IMR-90 (cell line): ENCODE measurements around the gene KIF3A. TPM values are rescaled to one million over a fixed set of nuclear protein-coding genes. Genes with fewer than 3 reads are reported as not detected.

Experiments
- ATAC-seq: fragments of 200-7000 bp; cut with Tn5 transposase; 2 replicates; pipeline ENCODE4 v1.9.1; 2020; ENCODE audit warnings: low read depth, mild to moderate bottlenecking, moderate library complexity
- BruUV-seq: library from RNA; stranded (reverse); fragments of 400-500 nt; replicated peaks from 2 replicates; lab custom pipeline; 2021; lab: Mats Ljungman, UMichigan
- CTCF ChIA-PET: fragments of 300-600 bp; formaldehyde crosslinking; extraction: SDS; loops from one replicate; lab custom pipeline; 2021; ENCODE audit warnings: antibody characterized with exemption; lab: Yijun Ruan, JAX
- POLR2A ChIA-PET: fragments of 300-600 bp; sonication (Branson Sonifier 250); formaldehyde crosslinking; loops from one replicate; lab custom pipeline; 2022; ENCODE audit warnings: antibody characterized with exemption; ENCODE audit not compliant: unreplicated experiment; lab: Charles Lee
- DNase-seq: peaks from one replicate; pipeline ENCODE4 v3.0.0; 2013
- H2AFZ ChIP-seq: replicated peaks from 2 replicates; pipeline ENCODE3; 2013; ENCODE audit warnings: low read length, mild to moderate bottlenecking; ENCODE audit not compliant: poor library complexity
- H2AK5ac ChIP-seq: 2 replicates; pipeline ENCODE4 v1.6.1; 2013; ENCODE audit warnings: low read depth, low read length, inconsistent platforms
- H2AK9ac ChIP-seq: replicated peaks from 2 replicates; pipeline ENCODE3; 2013; ENCODE audit warnings: mild to moderate bottlenecking, low read depth, low read length, moderate library complexity; ENCODE audit not compliant: poor library complexity
- H2BK120ac ChIP-seq: 2 replicates; pipeline ENCODE4 v1.6.1; 2013; ENCODE audit warnings: low read depth, low read length, inconsistent platforms
- H2BK15ac ChIP-seq: 3 replicates; pipeline ENCODE4 v1.6.1; 2013; ENCODE audit warnings: low read depth, low read length, inconsistent platforms
- H2BK20ac ChIP-seq: 2 replicates; pipeline ENCODE4 v1.6.1; 2013; ENCODE audit warnings: low read depth, mild to moderate bottlenecking, inconsistent platforms, low read length, moderate library complexity
- H2BK5ac ChIP-seq: 2 replicates; pipeline ENCODE4 v1.6.1; 2013; ENCODE audit warnings: mild to moderate bottlenecking, low read depth, low read length, inconsistent platforms; ENCODE audit not compliant: poor library complexity, severe bottlenecking
- H3K14ac ChIP-seq: replicated peaks from 2 replicates; pipeline ENCODE4 v1.6.1; 2013; ENCODE audit warnings: low read depth, low read length, inconsistent platforms
- H3K18ac ChIP-seq: 2 replicates; pipeline ENCODE4 v1.6.1; 2013; ENCODE audit warnings: low read depth, low read length, control low read depth
- H3K23ac ChIP-seq: 2 replicates; pipeline ENCODE4 v1.6.1; 2013; ENCODE audit warnings: low read depth, low read length, inconsistent platforms
- H3K27ac ChIP-seq: 2 replicates; pipeline ENCODE4 v1.5.1; 2013; ENCODE audit warnings: mild to moderate bottlenecking, control low read depth, low read length; ENCODE audit not compliant: insufficient read depth
- H3K27me3 ChIP-seq: 2 replicates; pipeline ENCODE4 v1.6.1; 2013; ENCODE audit warnings: low read length; ENCODE audit not compliant: control insufficient read depth, insufficient read depth
- H3K36me3 ChIP-seq: 2 replicates; pipeline ENCODE4 v1.6.1; 2013; ENCODE audit warnings: low read length, mixed read lengths; ENCODE audit not compliant: control insufficient read depth, insufficient read depth
- H3K4ac ChIP-seq: 2 replicates; pipeline ENCODE4 v1.6.1; 2013; ENCODE audit warnings: low read depth, low read length, inconsistent platforms
- H3K4me1 ChIP-seq: 2 replicates; pipeline ENCODE4 v1.6.1; 2013; ENCODE audit warnings: low read length, mixed read lengths; ENCODE audit not compliant: control insufficient read depth, insufficient read depth
- H3K4me2 ChIP-seq: 2 replicates; pipeline ENCODE4 v1.6.1; 2013; ENCODE audit warnings: low read depth, mild to moderate bottlenecking, control low read depth, low read length, moderate library complexity
- H3K4me3 ChIP-seq: 2 replicates; pipeline ENCODE4 v1.5.1; 2013; ENCODE audit warnings: low read depth, mild to moderate bottlenecking, control low read depth, low read length, moderate library complexity; ENCODE audit not compliant: insufficient read depth
- H3K56ac ChIP-seq: 2 replicates; pipeline ENCODE4 v1.6.1; 2013; ENCODE audit warnings: low read length, inconsistent platforms; ENCODE audit not compliant: insufficient read depth; ENCODE audit errors: extremely low read depth
- H3K79me1 ChIP-seq, 2 experiments: 2 replicates each; pipeline ENCODE4 v1.6.1; 2013; ENCODE audit warnings: low read length in 2 of 2, inconsistent platforms in 1 of 2, low read depth in 1 of 2
- H3K9ac ChIP-seq: 2 replicates; pipeline ENCODE4 v1.6.1; 2013; ENCODE audit warnings: low read depth, low read length, control low read depth
- H3K9me1 ChIP-seq: 2 replicates; pipeline ENCODE4 v1.6.1; 2013; ENCODE audit warnings: low read length, inconsistent platforms; ENCODE audit not compliant: insufficient read depth
- H3K9me3 ChIP-seq: 2 replicates; pipeline ENCODE4 v1.6.1; 2013; ENCODE audit warnings: low read length; ENCODE audit not compliant: control insufficient read depth, insufficient read depth
- H4K20me1 ChIP-seq: 2 replicates; pipeline ENCODE4 v1.6.1; 2013; ENCODE audit warnings: low read length, inconsistent platforms; ENCODE audit not compliant: insufficient read depth
- H4K5ac ChIP-seq: 2 replicates; pipeline ENCODE4 v1.6.1; 2013; ENCODE audit warnings: mild to moderate bottlenecking, low read depth, low read length, control low read depth
- H4K8ac ChIP-seq, 2 experiments: 2 replicates each; pipeline ENCODE4 v1.6.1; 2013; ENCODE audit warnings: low read depth in 2 of 2, low read length in 2 of 2, control low read depth in 1 of 2, inconsistent platforms in 1 of 2
- H4K91ac ChIP-seq: 2 replicates; pipeline ENCODE4 v1.6.1; 2013; ENCODE audit warnings: low read depth, low read length, inconsistent platforms; ENCODE audit not compliant: insufficient read depth
- BHLHE40 ChIP-seq: fragments of 150-350 bp; IDR thresholded peaks from 2 replicates; pipeline ENCODE4 v1.6.1; 2016; ENCODE audit warnings: mild to moderate bottlenecking, low read depth, low read length
- CEBPB ChIP-seq: IDR thresholded peaks from 2 replicates; pipeline ENCODE4 v1.6.1; 2012; ENCODE audit warnings: low read depth, low read length, improper control_type of control experiment
- CHD1 ChIP-seq: IDR thresholded peaks from 2 replicates; pipeline ENCODE4 v1.6.1; 2012; ENCODE audit warnings: low read depth, low read length, improper control_type of control experiment
- FOS ChIP-seq: fragments of 150-350 bp; IDR thresholded peaks from 2 replicates; pipeline ENCODE4 v1.6.1; 2016; ENCODE audit warnings: low read depth, low read length
- MAFK ChIP-seq: IDR thresholded peaks from 2 replicates; pipeline ENCODE4 v1.6.1; 2012; ENCODE audit warnings: low read depth, low read length, improper control_type of control experiment
- MAZ ChIP-seq: IDR thresholded peaks from 2 replicates; pipeline ENCODE4 v1.6.1; 2012; ENCODE audit warnings: low read depth, mild to moderate bottlenecking, low read length, improper control_type of control experiment, moderate library complexity, borderline replicate concordance
- MXI1 ChIP-seq: IDR thresholded peaks from 2 replicates; pipeline ENCODE4 v1.6.1; 2012; ENCODE audit warnings: low read depth, mild to moderate bottlenecking, low read length, moderate library complexity, borderline replicate concordance
- NFE2L2 ChIP-seq: fragments of 150-350 bp; IDR thresholded peaks from 2 replicates; pipeline ENCODE4 v1.6.1; 2016; ENCODE audit warnings: low read depth, mild to moderate bottlenecking, low read length
- POLR2A ChIP-seq: IDR thresholded peaks from 2 replicates; pipeline ENCODE4 v1.6.1; 2012; ENCODE audit warnings: mild to moderate bottlenecking, low read depth, low read length
- RAD21 ChIP-seq: IDR thresholded peaks from 2 replicates; pipeline ENCODE4 v1.6.1; 2012; ENCODE audit warnings: low read length, improper control_type of control experiment
- RCOR1 ChIP-seq: IDR thresholded peaks from 2 replicates; pipeline ENCODE4 v1.6.1; 2012; ENCODE audit warnings: mild to moderate bottlenecking, low read length, improper control_type of control experiment; ENCODE audit not compliant: insufficient replicate concordance
- RFX5 ChIP-seq: IDR thresholded peaks from 2 replicates; pipeline ENCODE4 v1.8.0; 2012; ENCODE audit warnings: low read depth, mild to moderate bottlenecking, low read length, moderate library complexity
- SMC3 ChIP-seq: fragments of 150-350 bp; IDR thresholded peaks from 2 replicates; pipeline ENCODE4 v1.6.1; 2016; ENCODE audit warnings: low read depth, mild to moderate bottlenecking, antibody characterized with exemption, low read length, moderate library complexity
- WGBS, 2 experiments: methylation state at CpG; one replicate each; pipeline versions ENCODE4 v1.1.5 to v1.1.7; 2013; ENCODE audit warnings: missing lambda C conversion rate in 2 of 2; ENCODE audit not compliant: insufficient read length in 1 of 2; ENCODE audit errors: extremely low coverage in 2 of 2; 5-methylcytosine and 5-hydroxymethylcytosine counted together
- dilution Hi-C: fragments of 300-500 bp; cut with HindIII; formaldehyde crosslinking; loops from one replicate; pipeline ENCODE4 v1.14.3; 2018; ENCODE audit warnings: low sequenced_read_pairs; ENCODE audit not compliant: unreplicated experiment
- in situ Hi-C: fragments of 300-500 bp; cut with MboI; formaldehyde crosslinking; loops from 3 replicates; pipeline ENCODE4 v1.14.3; 2019; ENCODE audit warnings: low sequenced_read_pairs, inconsistent platforms, mixed read lengths
- intact Hi-C: fragments of 100-400 bp; cut with micrococcal nuclease; formaldehyde crosslinking; loops from 2 replicates; pipeline ENCODE4 v1.10.0; 2022
- polyA plus RNA-seq, 3 experiments: library from polyadenylated mRNA; depleted of rRNA; stranded (reverse); fragments of >200 nt; gene quantifications; 2 replicates each; pipeline ENCODE4 v1.2.3, GENCODE V29; 2012; ENCODE audit warnings: low replicate concordance in 1 of 3
- total RNA-seq: library from RNA; depleted of rRNA; stranded (reverse); fragments of >200 nt; gene quantifications from 2 replicates; pipeline ENCODE4 v1.2.3, GENCODE V29; 2012
- TF ChIP-seq, protein P1 (sequence below): fragments of 150-350 bp; IDR thresholded peaks from 2 replicates; pipeline ENCODE4 v1.6.1; 2017; ENCODE audit warnings: mild to moderate bottlenecking, antibody characterized with exemption, low read length, low read depth
- TF ChIP-seq, protein P2 (sequence below): conservative IDR thresholded peaks from 2 replicates; pipeline ENCODE4 v1.5.1; 2012; ENCODE audit warnings: mild to moderate bottlenecking, low read depth, low read length, improper control_type of control experiment

KIF3A gene
- total and polyA plus RNA-seq, 2 of the 4 experiments (the other 2 are of a cell fraction), result 4.3 to 4.5 TPM

DNA sequence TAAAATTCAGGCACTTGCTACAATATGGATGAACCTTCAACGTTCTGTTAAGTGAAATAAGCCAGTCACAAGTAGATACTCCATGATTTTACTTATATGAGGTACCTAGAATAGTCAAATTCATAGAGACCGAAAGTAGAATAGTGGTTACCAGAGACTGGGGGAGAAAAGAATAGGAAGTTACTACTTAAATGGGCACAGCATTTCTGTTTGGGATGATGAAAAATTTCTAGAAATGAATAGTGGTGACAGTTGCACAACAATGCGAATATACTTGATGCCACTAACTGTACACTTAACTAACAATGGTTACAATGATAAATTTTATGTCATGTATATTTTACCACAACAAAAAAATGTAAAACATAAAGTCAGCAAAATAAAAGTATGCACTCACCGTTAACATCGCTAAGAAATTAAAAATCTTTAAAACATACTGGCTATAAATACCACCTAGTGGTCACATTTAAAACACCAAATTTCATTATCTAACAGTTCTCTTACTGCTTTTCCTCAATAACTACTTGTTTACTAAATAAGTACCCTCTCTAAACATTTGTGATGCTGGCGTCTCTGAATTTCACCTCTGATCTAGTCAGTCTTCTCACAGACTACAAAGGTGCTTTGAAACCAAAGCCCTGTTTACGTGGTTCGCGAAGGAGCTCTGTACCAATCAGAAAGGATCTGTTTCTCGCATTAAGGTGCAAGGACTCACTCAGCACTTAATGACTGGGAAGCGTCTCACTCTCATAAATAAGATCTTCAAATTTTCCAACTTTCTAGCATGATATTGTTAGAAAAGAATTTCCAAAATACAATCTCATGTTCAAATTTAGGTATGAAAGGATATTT lies 22.7 kb downstream of the KIF3A start:
- no peaks in the 10 kb centered on the region for H3K79me1 ChIP-seq
- no peak overlapping the region for H2BK15ac ChIP-seq
- dilution Hi-C loops (no loop called here), in situ Hi-C loops (loop anchor here (10.0 kb wide), 2 partner anchors 190 to 330 kb away; no protein-coding TSS in a partner anchor), intact Hi-C loops (loop anchor here (2.0 to 5.0 kb wide), 2 partner anchors 77 to 328 kb away; no protein-coding TSS in a partner anchor)
- POLR2A ChIA-PET, result no interaction called here
- H3K4me2 ChIP-seq, result no peak overlapping the region
- H4K91ac ChIP-seq, result no peak overlapping the region
- H2BK5ac ChIP-seq, result no peak overlapping the region
- no peaks in the 10 kb centered on the region for H3K4me1 ChIP-seq
- H2BK120ac ChIP-seq, result no peak overlapping the region
- H2AK5ac ChIP-seq, result no peak overlapping the region
- no peak overlapping the region for H3K27ac ChIP-seq
- CTCF ChIA-PET, result interaction anchor here (0.5 to 1.1 kb wide), 3 partner anchors 11 to 194 kb away, joined by 3 read pairs; no protein-coding TSS in a partner anchor
- WGBS, 2 experiments, result 27% methylated on average over 2 of the region's 11 CpGs; no CpG with 5 or more reads in 1 of the 2 experiments
- no peak overlapping the region for H3K4ac ChIP-seq
- BruUV-seq, result no TSS peak
- H4K5ac ChIP-seq, result no peak overlapping the region
- no peak overlapping the region for H2AFZ ChIP-seq
- ATAC-seq (peak; percentile 60; the same call in 1 of the 2 replicates), DNase-seq (peak; percentile 15)
- no peaks in the 10 kb centered on the region for H4K20me1 ChIP-seq
- no peak overlapping the region for H2BK20ac ChIP-seq
- H3K27me3 ChIP-seq, result no peaks in the 10 kb centered on the region
- no peak overlapping the region for H3K14ac ChIP-seq
- no peak overlapping the region for H2AK9ac ChIP-seq
- no peak overlapping the region for H4K8ac ChIP-seq
- H3K9me1 ChIP-seq, result no peaks in the 10 kb centered on the region
- no peak overlapping the region for H3K9ac ChIP-seq
- H3K4me3 ChIP-seq, result no peak overlapping the region
- no peak overlapping the region for H3K56ac ChIP-seq
- no peaks in the 10 kb centered on the region for H3K9me3 ChIP-seq
- peaks cover 1% of the 10 kb centered on the region; the same call in 1 of the 2 replicates for H3K36me3 ChIP-seq
- H3K23ac ChIP-seq, result no peak overlapping the region
- H3K18ac ChIP-seq, result no peak overlapping the region
- TF ChIP-seq NFE2L2 (no peak), CHD1 (no peak), BHLHE40 (no peak), CEBPB (peak; percentile 50), MXI1 (no peak), MAZ (no peak), FOS (no peak), MAFK (peak; percentile 57; the same call in 1 of the 2 replicates), RFX5 (no peak), RCOR1 (no peak), SMC3 (peak; percentile 61), POLR2A (no peak), RAD21 (peak; percentile 43)
- TF ChIP-seq, protein P1, sequence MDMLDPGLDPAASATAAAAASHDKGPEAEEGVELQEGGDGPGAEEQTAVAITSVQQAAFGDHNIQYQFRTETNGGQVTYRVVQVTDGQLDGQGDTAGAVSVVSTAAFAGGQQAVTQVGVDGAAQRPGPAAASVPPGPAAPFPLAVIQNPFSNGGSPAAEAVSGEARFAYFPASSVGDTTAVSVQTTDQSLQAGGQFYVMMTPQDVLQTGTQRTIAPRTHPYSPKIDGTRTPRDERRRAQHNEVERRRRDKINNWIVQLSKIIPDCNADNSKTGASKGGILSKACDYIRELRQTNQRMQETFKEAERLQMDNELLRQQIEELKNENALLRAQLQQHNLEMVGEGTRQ, result no peak
- TF ChIP-seq, protein P2, sequence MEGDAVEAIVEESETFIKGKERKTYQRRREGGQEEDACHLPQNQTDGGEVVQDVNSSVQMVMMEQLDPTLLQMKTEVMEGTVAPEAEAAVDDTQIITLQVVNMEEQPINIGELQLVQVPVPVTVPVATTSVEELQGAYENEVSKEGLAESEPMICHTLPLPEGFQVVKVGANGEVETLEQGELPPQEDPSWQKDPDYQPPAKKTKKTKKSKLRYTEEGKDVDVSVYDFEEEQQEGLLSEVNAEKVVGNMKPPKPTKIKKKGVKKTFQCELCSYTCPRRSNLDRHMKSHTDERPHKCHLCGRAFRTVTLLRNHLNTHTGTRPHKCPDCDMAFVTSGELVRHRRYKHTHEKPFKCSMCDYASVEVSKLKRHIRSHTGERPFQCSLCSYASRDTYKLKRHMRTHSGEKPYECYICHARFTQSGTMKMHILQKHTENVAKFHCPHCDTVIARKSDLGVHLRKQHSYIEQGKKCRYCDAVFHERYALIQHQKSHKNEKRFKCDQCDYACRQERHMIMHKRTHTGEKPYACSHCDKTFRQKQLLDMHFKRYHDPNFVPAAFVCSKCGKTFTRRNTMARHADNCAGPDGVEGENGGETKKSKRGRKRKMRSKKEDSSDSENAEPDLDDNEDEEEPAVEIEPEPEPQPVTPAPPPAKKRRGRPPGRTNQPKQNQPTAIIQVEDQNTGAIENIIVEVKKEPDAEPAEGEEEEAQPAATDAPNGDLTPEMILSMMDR, result peak; percentile 48
